Glomerular endothelial cell (primary cell): ENCODE data around the gene METTL15. TPM values are rescaled to one million over a fixed set of nuclear protein-coding genes. Genes with fewer than 3 reads are reported as not detected.
"Not testable (repeated sequence)": the region's sequence is repeated elsewhere in the genome, so short reads cannot be mapped to it uniquely, and the experiment has no call there.

ENCODE experiments used
- DNase-seq: peaks from one replicate; pipeline ENCODE4 v3.0.0-alpha.2; 2011; ENCODE audit warnings: low read depth, low spot score; ENCODE audit errors: extremely low read depth
- total RNA-seq: library from RNA; depleted of rRNA; stranded (reverse); fragments of >200 nt; gene quantifications from 2 replicates; pipeline ENCODE4 v1.2.3, GENCODE V29; 2015

METTL15 gene
- total RNA-seq, result 7.6 and 7.7 TPM in 2 replicates

- DNase-seq, result peak; percentile 94
These were observed at the start of gene METTL15, which contains the start of gene KIF18A for GRCh38 chr11:28107750-28108618. Gene METTL15, plus strand, starts transcription at chr11:28108388. Its CDS starts 4,947 bp downstream, at chr11:28113335. Gene KIF18A, minus strand, starts transcription at chr11:28108156. Its CDS starts 10,209 bp downstream, at chr11:28097947.

GRCh38 chr11:28071305-28071704 lies 36.9 kb upstream of the METTL15 start:
- no peak for DNase-seq

GRCh38 chr11:28072321-28072720 lies 35.9 kb upstream of the METTL15 start:
- DNase-seq, result no peak

GRCh38 chr11:28077521-28077920 lies 30.7 kb upstream of the METTL15 start:
- DNase-seq, result no peak

- no peak for DNase-seq
These were observed 25.1 kb upstream of the METTL15 start for GRCh38 chr11:28083118-28083517.

- DNase-seq, result no peak
These were observed 21.6 kb upstream of the METTL15 start for GRCh38 chr11:28086569-28086968.

GRCh38 chr11:28087192-28087591 lies 21.0 kb upstream of the METTL15 start:
- not testable (repeated sequence) for DNase-seq

GRCh38 chr11:28087693-28088092 lies 20.5 kb upstream of the METTL15 start:
- DNase-seq, result not testable (repeated sequence)

- no peak for DNase-seq
These were observed 18.8 kb upstream of the METTL15 start for GRCh38 chr11:28089378-28089777.

- no peak for DNase-seq
These were observed 18.0 kb upstream of the METTL15 start for GRCh38 chr11:28090052-28090749.

- no peak for DNase-seq
These were observed 15.4 kb upstream of the METTL15 start for GRCh38 chr11:28092786-28093185.

- no peak for DNase-seq
These were observed 9.9 kb upstream of the METTL15 start for GRCh38 chr11:28098257-28098656.

GRCh38 chr11:28099715-28100114 lies 8.5 kb upstream of the METTL15 start:
- no peak for DNase-seq

GRCh38 chr11:28100665-28101064 lies 7.5 kb upstream of the METTL15 start:
- no peak for DNase-seq

GRCh38 chr11:28102300-28102699 lies 5.9 kb upstream of the METTL15 start:
- DNase-seq, result not testable (repeated sequence)

- DNase-seq, result no peak
These were observed 3.8 kb upstream of the METTL15 start for GRCh38 chr11:28104425-28104824.

GRCh38 chr11:28104984-28105383 lies 3.2 kb upstream of the METTL15 start:
- DNase-seq, result no peak

- no peak for DNase-seq
These were observed 2.3 kb upstream of the METTL15 start for GRCh38 chr11:28105869-28106268.

GRCh38 chr11:28106353-28107043 lies 1.7 kb upstream of the METTL15 start:
- no peak for DNase-seq

- no peak for DNase-seq
These were observed 918 bp upstream of the METTL15 start for GRCh38 chr11:28107191-28107749.

GRCh38 chr11:28108958-28109357 lies 770 bp downstream of the METTL15 start:
- DNase-seq, result no peak
